Neural cell (in vitro differentiated cells): ENCODE results near the gene POLR3B. TPM values are rescaled to one million over a fixed set of nuclear protein-coding genes. Genes with fewer than 3 reads are reported as not detected.
"Not testable (repeated sequence)": the region's sequence is repeated elsewhere in the genome, so short reads cannot be mapped to it uniquely, and the experiment has no call there.

ENCODE experiments used
- H2AFZ ChIP-seq: fragments of 200-600, 300-800 bp; sonication (generic), shearing (Covaris generic); 2 replicates; pipeline ENCODE4 v1.6.0; 2014; ENCODE audit warnings: low read depth, mild to moderate bottlenecking, antibody characterized with exemption, low read length, moderate library complexity
- H3F3A ChIP-seq: fragments of 200-600 bp; shearing (Covaris generic); 2 replicates; pipeline ENCODE4 v1.6.1; 2016; ENCODE audit warnings: mild to moderate bottlenecking, moderate library complexity, mixed read lengths, antibody characterized with exemption, low read length; ENCODE audit not compliant: insufficient read depth, poor library complexity, severe bottlenecking
- H3K27ac ChIP-seq: fragments of 200-600, 300-800 bp; sonication (generic), shearing (Covaris generic); 2 replicates; pipeline ENCODE4 v1.5.1; 2014; ENCODE audit warnings: mild to moderate bottlenecking, low read length, moderate library complexity
- H3K27me3 ChIP-seq: fragments of 300-800, 200-600 bp; sonication (generic), shearing (Covaris generic); 2 replicates; pipeline ENCODE4 v1.6.0; 2014; ENCODE audit warnings: mild to moderate bottlenecking, low read depth, low read length, moderate library complexity; ENCODE audit not compliant: insufficient read depth
- H3K36me3 ChIP-seq: fragments of 300-800, 200-600 bp; sonication (generic), shearing (Covaris generic); 2 replicates; pipeline ENCODE4 v1.5.1; 2014; ENCODE audit warnings: mild to moderate bottlenecking, antibody characterized with exemption, low read length, moderate library complexity; ENCODE audit not compliant: insufficient read depth
- H3K4me2 ChIP-seq: fragments of 300-800, 200-600 bp; sonication (generic), shearing (Covaris generic); 2 replicates; pipeline ENCODE4 v1.6.0; 2014; ENCODE audit warnings: mild to moderate bottlenecking, low read length
- H3K4me3 ChIP-seq: fragments of 300-800, 200-600 bp; sonication (generic), shearing (Covaris generic); 2 replicates; pipeline ENCODE4 v1.5.1; 2014; ENCODE audit warnings: mild to moderate bottlenecking, low read length, moderate library complexity
- H3K79me2 ChIP-seq: fragments of 200-600 bp; shearing (Covaris generic); replicated peaks from 2 replicates; pipeline ENCODE4 v1.6.0; 2014; ENCODE audit warnings: mild to moderate bottlenecking, low read length, moderate library complexity; ENCODE audit not compliant: insufficient read depth
- H3K9ac ChIP-seq: fragments of 300-800, 200-600 bp; sonication (generic), shearing (Covaris generic); 2 replicates; pipeline ENCODE4 v1.6.1; 2016; ENCODE audit warnings: mild to moderate bottlenecking, low read length, mixed read lengths
- H3K9me2 ChIP-seq: fragments of 200-600 bp; shearing (Covaris generic); 2 replicates; pipeline ENCODE4 v1.6.1; 2016; ENCODE audit warnings: mild to moderate bottlenecking, low read length, mixed read lengths; ENCODE audit not compliant: insufficient read depth
- H3K9me3 ChIP-seq: fragments of 200-600, 300-800 bp; sonication (generic), shearing (Covaris generic); 2 replicates; pipeline ENCODE4 v1.6.1; 2016; ENCODE audit warnings: mild to moderate bottlenecking, mixed run types, low read length, moderate library complexity, mixed read lengths
- H4K20me1 ChIP-seq: fragments of 200-600 bp; shearing (Covaris generic); 2 replicates; pipeline ENCODE4 v1.6.1; 2016; ENCODE audit warnings: mild to moderate bottlenecking, mixed run types; ENCODE audit not compliant: insufficient read depth
- CTCF ChIP-seq: fragments of 450-650 bp; IDR thresholded peaks from 2 replicates; pipeline ENCODE4 v1.5.1; 2014; ENCODE audit warnings: antibody characterized with exemption, mild to moderate bottlenecking, moderate library complexity; ENCODE audit not compliant: poor library complexity, severe bottlenecking
- EP300 ChIP-seq: fragments of 450-650 bp; conservative IDR thresholded peaks from 2 replicates; pipeline ENCODE4 v1.6.1; 2014; ENCODE audit warnings: antibody characterized with exemption, mild to moderate bottlenecking, moderate library complexity; ENCODE audit not compliant: poor library complexity, severe bottlenecking
- EZH2 ChIP-seq: fragments of 200-600, 300-800 bp; shearing (Covaris generic), sonication (generic); IDR thresholded peaks from 2 replicates; pipeline ENCODE4 v1.6.1; 2014; ENCODE audit warnings: antibody characterized with exemption, low read length, borderline replicate concordance, mild to moderate bottlenecking; ENCODE audit not compliant: insufficient read depth, poor library complexity, severe bottlenecking
- MXI1 ChIP-seq: fragments of 450-650 bp; conservative IDR thresholded peaks from 2 replicates; pipeline ENCODE4 v1.6.1; 2014; ENCODE audit warnings: antibody characterized with exemption, mild to moderate bottlenecking; ENCODE audit not compliant: poor library complexity, severe bottlenecking
- POLR2AphosphoS5 ChIP-seq: IDR thresholded peaks from 2 replicates; pipeline ENCODE4 v1.6.1; 2012
- RAD21 ChIP-seq: fragments of 450-650 bp; conservative IDR thresholded peaks from 2 replicates; pipeline ENCODE4 v1.6.1; 2014; ENCODE audit warnings: antibody characterized with exemption, mild to moderate bottlenecking, moderate library complexity
- REST ChIP-seq: IDR thresholded peaks from 2 replicates; pipeline ENCODE4 v1.6.1; 2012; ENCODE audit warnings: borderline replicate concordance
- SMC3 ChIP-seq: fragments of 450-650 bp; conservative IDR thresholded peaks from 2 replicates; pipeline ENCODE4 v1.6.1; 2014; ENCODE audit warnings: antibody characterized with exemption, mild to moderate bottlenecking, moderate library complexity; ENCODE audit not compliant: poor library complexity
- TAF1 ChIP-seq: IDR thresholded peaks from 2 replicates; pipeline ENCODE4 v1.6.1; 2012; ENCODE audit warnings: low read depth
- polyA plus RNA-seq: library from polyadenylated mRNA; depleted of rRNA; stranded (reverse); fragments of >200 nt; gene quantifications from 2 replicates; pipeline ENCODE4 v1.2.3, GENCODE V29; 2014

The POLR3B gene
- polyA plus RNA-seq, 1 donor from 2014 or later = 4.3 TPM

GRCh38 chr12:106459534-106459933, 102.0 kb downstream of the POLR3B start:
- no peaks in the 10 kb centered on the region for H3K36me3 ChIP-seq
- H4K20me1 ChIP-seq = no peaks in the 10 kb centered on the region
- no peaks in the 10 kb centered on the region for H3K9me3 ChIP-seq
- no peaks in the 10 kb centered on the region for H3K27me3 ChIP-seq
- H3K4me2 ChIP-seq = no peak overlapping the region
- H3K9ac ChIP-seq = no peak overlapping the region
- no peak overlapping the region for H3K4me3 ChIP-seq
- TF ChIP-seq EZH2 = no peak
- no peak for TF ChIP-seq CTCF
- TF ChIP-seq SMC3 = no peak
- TF ChIP-seq EP300 = no peak
- no peak for TF ChIP-seq REST
- TF ChIP-seq TAF1 = no peak
- no peak for TF ChIP-seq POLR2AphosphoS5
- TF ChIP-seq MXI1 = no peak
- TF ChIP-seq RAD21 = no peak
- no peak overlapping the region for H2AFZ ChIP-seq
- no peaks in the 10 kb centered on the region for H3F3A ChIP-seq
- H3K27ac ChIP-seq = no peak overlapping the region
- no peaks in the 10 kb centered on the region for H3K9me2 ChIP-seq
- no peaks in the 10 kb centered on the region for H3K79me2 ChIP-seq

- Histone ChIP-seq H4K20me1 (no peaks in the 10 kb centered on the region), H3F3A (no peaks in the 10 kb centered on the region), H2AFZ (no peak overlapping the region), H3K27ac (no peak overlapping the region), H3K36me3 (no peaks in the 10 kb centered on the region), H3K4me3 (no peak overlapping the region), H3K27me3 (no peaks in the 10 kb centered on the region), H3K9me3 (no peaks in the 10 kb centered on the region), H3K9me2 (no peaks in the 10 kb centered on the region), H3K9ac (no peak overlapping the region), H3K4me2 (no peak overlapping the region), H3K79me2 (no peaks in the 10 kb centered on the region)
- TF ChIP-seq REST (no peak), EZH2 (no peak), TAF1 (no peak), CTCF (no peak), RAD21 (no peak), EP300 (no peak), MXI1 (no peak), SMC3 (no peak), POLR2AphosphoS5 (no peak)
Observed at GRCh38 chr12:106461730-106462129, 104.2 kb downstream of the POLR3B start.

GRCh38 chr12:106465605-106466004, 108.1 kb downstream of the POLR3B start:
- not testable (repeated sequence) for H3K27ac ChIP-seq, H3K4me2 ChIP-seq, H3K9me2 ChIP-seq, H3K27me3 ChIP-seq, H3K9me3 ChIP-seq, H3F3A ChIP-seq, H3K79me2 ChIP-seq, H3K36me3 ChIP-seq, H3K9ac ChIP-seq, H4K20me1 ChIP-seq, H3K4me3 ChIP-seq, H2AFZ ChIP-seq

GRCh38 chr12:106475662-106476061, 118.1 kb downstream of the POLR3B start:
- not testable (repeated sequence) for H3K9ac ChIP-seq

More at GRCh38 chr12:106475662-106476061, 118.1 kb downstream of the POLR3B start:
- H3F3A ChIP-seq, H3K36me3 ChIP-seq, H3K27me3 ChIP-seq, H3K9me2 ChIP-seq, H2AFZ ChIP-seq, H3K9me3 ChIP-seq, H3K27ac ChIP-seq, H4K20me1 ChIP-seq, H3K4me3 ChIP-seq, H3K4me2 ChIP-seq, H3K79me2 ChIP-seq: not testable (repeated sequence)
